PFSK-1 (cell line): ENCODE measurements around the gene SLC26A11.

ENCODE experiments used
- POLR2AphosphoS5 ChIP-seq: IDR thresholded peaks from 2 replicates; pipeline ENCODE4 v1.6.1; 2012; ENCODE audit warnings: low read depth, mild to moderate bottlenecking, control low read depth, low read length, moderate library complexity
- TAF1 ChIP-seq: IDR thresholded peaks from 2 replicates; pipeline ENCODE4 v1.6.1; 2012; ENCODE audit warnings: low read length, control low read depth, borderline replicate concordance; ENCODE audit not compliant: insufficient read depth

GRCh38 chr17:80177986-80178595 lies 42.1 kb upstream of the SLC26A11 start:
- TF ChIP-seq POLR2AphosphoS5 (no peak), TAF1 (no peak)
